PC-3 (cell line): Measurements from ENCODE around the gene NDRG4.

Experiments used
- EZH2 ChIP-seq: fragments of 300-600 bp; sonication (generic); IDR thresholded peaks from one replicate; pipeline ENCODE4 v1.6.1; 2017; ENCODE audit warnings: antibody characterized with exemption, mild to moderate bottlenecking, low read length; ENCODE audit not compliant: unreplicated experiment
- EZH2phosphoT487 ChIP-seq: fragments of 300-600 bp; sonication (generic); IDR thresholded peaks from 2 replicates; pipeline ENCODE4 v1.6.1; 2018; ENCODE audit warnings: mild to moderate bottlenecking, antibody characterized with exemption, low read length, borderline replicate concordance
- TF ChIP-seq, protein P1 (sequence below): fragments of 300-600 bp; sonication (generic); conservative IDR thresholded peaks from 2 replicates; pipeline ENCODE4 v1.5.1; 2017; ENCODE audit warnings: antibody characterized with exemption, low read depth, mild to moderate bottlenecking, low read length

DNA sequence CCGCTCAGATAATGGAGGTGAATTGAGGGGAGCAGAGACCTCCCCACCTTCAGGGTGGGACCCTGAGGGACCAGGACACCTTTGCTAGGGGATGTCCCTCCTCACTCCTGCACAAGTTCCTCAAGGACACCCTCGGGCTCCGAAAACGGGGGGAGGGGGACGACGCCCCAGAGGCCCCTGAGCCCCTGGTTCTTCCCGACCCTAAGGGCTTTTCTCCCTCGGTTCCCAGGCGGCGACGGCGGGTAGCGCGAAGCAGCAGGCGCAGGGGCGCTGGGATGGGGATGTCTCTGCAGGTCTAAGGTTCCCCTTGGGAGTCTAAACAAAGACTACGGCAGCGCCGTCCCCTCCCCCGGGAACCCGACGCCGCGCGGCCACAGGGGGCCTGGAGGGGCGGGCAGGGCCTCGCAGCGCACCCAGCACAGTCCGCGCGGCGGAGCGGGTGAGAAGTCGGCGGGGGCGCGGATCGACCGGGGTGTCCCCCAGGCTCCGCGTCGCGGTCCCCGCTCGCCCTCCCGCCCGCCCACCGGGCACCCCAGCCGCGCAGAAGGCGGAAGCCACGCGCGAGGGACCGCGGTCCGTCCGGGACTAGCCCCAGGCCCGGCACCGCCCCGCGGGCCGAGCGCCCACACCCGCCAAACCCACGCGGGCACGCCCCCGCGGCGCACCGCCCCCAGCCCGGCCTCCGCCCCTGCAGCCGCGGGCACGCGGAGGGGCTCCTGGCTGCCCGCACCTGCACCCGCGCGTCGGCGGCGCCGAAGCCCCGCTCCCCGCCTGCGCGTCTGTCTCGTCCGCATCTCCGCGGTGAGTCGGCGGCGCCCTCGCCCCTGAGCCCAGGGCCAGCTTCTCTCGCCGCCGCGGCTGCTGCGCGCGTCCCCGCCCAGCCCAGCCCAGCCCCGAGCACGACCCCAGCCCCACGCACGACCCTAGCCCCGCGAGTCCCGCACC is 36.7 kb upstream of the NDRG4 start:
- TF ChIP-seq, protein P1, sequence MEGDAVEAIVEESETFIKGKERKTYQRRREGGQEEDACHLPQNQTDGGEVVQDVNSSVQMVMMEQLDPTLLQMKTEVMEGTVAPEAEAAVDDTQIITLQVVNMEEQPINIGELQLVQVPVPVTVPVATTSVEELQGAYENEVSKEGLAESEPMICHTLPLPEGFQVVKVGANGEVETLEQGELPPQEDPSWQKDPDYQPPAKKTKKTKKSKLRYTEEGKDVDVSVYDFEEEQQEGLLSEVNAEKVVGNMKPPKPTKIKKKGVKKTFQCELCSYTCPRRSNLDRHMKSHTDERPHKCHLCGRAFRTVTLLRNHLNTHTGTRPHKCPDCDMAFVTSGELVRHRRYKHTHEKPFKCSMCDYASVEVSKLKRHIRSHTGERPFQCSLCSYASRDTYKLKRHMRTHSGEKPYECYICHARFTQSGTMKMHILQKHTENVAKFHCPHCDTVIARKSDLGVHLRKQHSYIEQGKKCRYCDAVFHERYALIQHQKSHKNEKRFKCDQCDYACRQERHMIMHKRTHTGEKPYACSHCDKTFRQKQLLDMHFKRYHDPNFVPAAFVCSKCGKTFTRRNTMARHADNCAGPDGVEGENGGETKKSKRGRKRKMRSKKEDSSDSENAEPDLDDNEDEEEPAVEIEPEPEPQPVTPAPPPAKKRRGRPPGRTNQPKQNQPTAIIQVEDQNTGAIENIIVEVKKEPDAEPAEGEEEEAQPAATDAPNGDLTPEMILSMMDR = no peak
- TF ChIP-seq EZH2 (no peak), EZH2phosphoT487 (no peak)
